Heart right ventricle (tissue), 16 donors: ENCODE results near the gene DNAJB7. TPM values are rescaled to one million over a fixed set of nuclear protein-coding genes. Genes with fewer than 3 reads are reported as not detected.
"Not testable (repeated sequence)": the region's sequence is repeated elsewhere in the genome, so short reads cannot be mapped to it uniquely, and the experiment has no call there.

Source experiments
- ATAC-seq, 8 donors: fragments of 200-7000 bp; cut with Tn5 transposase; one replicate each; pipeline ENCODE4 v1.9.1; 2020; ENCODE audit warnings: mild to moderate bottlenecking in 8 of 8, moderate library complexity in 8 of 8, moderate number of reproducible peaks in 1 of 8
- DNase-seq, 2 donors: peaks; one replicate each; pipeline ENCODE4 v3.0.0-alpha.2; 2020
- H3K27ac ChIP-seq, 10 donors: fragments of 200-600 bp; sonication (generic) in 2 of 10; one replicate each; pipeline versions ENCODE4 v1.5.0 to v1.8.0; 2020 to 2022; ENCODE audit warnings: mild to moderate bottlenecking in 3 of 10
- H3K27me3 ChIP-seq, 7 donors: fragments of 200-600 bp; one replicate each; pipeline ENCODE4 v1.8.0; 2021 to 2022; ENCODE audit warnings: mild to moderate bottlenecking in 2 of 7
- H3K36me3 ChIP-seq, 9 donors: fragments of 200-600 bp; sonication (generic) in 1 of 9; one replicate each; pipeline versions ENCODE4 v1.5.0 to v1.8.0; 2020 to 2022; ENCODE audit warnings: mild to moderate bottlenecking in 2 of 9
- H3K4me1 ChIP-seq, 9 donors: fragments of 200-600 bp; sonication (generic) in 1 of 9; one replicate each; pipeline versions ENCODE4 v1.5.0 to v1.8.0; 2020 to 2022; ENCODE audit warnings: mild to moderate bottlenecking in 4 of 9
- H3K4me3 ChIP-seq, 10 donors: fragments of 200-600 bp; sonication (generic) in 2 of 10; one replicate each; pipeline versions ENCODE4 v1.5.0 to v1.8.0; 2020 to 2022; ENCODE audit warnings: mild to moderate bottlenecking in 7 of 10, moderate library complexity in 2 of 10
- H3K9me3 ChIP-seq, 11 donors: fragments of 200-600 bp in 10 of 11; sonication (generic) in 2 of 11; one replicate each; pipeline versions ENCODE4 v1.5.0 to v1.8.0; 2013 to 2022; ENCODE audit warnings: mild to moderate bottlenecking in 2 of 11, control low read depth in 1 of 11, moderate library complexity in 1 of 11
- WGBS, 2 donors: extraction: QIAGEN DNeasy Blood & Tissue Kit; methylation state at CpG; one replicate each; pipeline ENCODE4 v1.1.7; 2013; ENCODE audit warnings: inconsistent platforms in 1 of 2; 5-methylcytosine and 5-hydroxymethylcytosine counted together
- intact Hi-C, 10 donors: fragments of 100-400 bp; cut with DNase I; formaldehyde crosslinking; loops; one replicate each; pipeline versions ENCODE4 v1.11.1 to v1.14.2; 2022
- polyA plus RNA-seq, 2 donors: library from polyadenylated mRNA; stranded (reverse); fragments of 200-250 nt; gene quantifications; one replicate each; pipeline ENCODE4 v1.2.3, GENCODE V29; 2013
- total RNA-seq, 10 donors: library from RNA; stranded (reverse); fragmentation: NEBNext Ultra II Directional in 3 of 10; extraction: Animal tissue kit (Norgen Biotek cat#: 25700) in 3 of 10; gene quantifications; one replicate each; pipeline versions ENCODE4 v1.2.1 to v1.2.4, GENCODE V29; 2021 to 2023
- TF ChIP-seq, protein P1 (sequence below), 9 donors: fragments of 200-600 bp; sonication (generic) in 2 of 9; IDR thresholded peaks; one replicate each; pipeline versions ENCODE4 v1.5.0 to v1.8.0; 2021 to 2022; ENCODE audit warnings: antibody characterized with exemption in 9 of 9, mild to moderate bottlenecking in 5 of 9, moderate library complexity in 1 of 9
- donor health status: Arrhythmogenic right ventricular cardiomyopathy.
- donor health status: ischemic (EF 13 %, LVEDD 7.1; RV severe dilation, severe dysfunction).
- donor health status: healthy with polysubstance abuse.
- donor health status: DM: no; HTN: yes; CAD: no.
- donor health status: DM: no; HTN: no; CAD: no.
- donor health status: ischemic (EF 25% LVEDD 6.9; RV normal size, moderate dysfunction).
- donor health status: ischemic (EF 25% LVEDD 5.7; RV mildly dilated, moderate dysfunction).
- donor health status: healthy.
- donor health status: DM: yes; HTN: yes; CAD: no.
- donor health status: Ischemic cardiomyopathy.
- donor health status: ischemic (EF 35%, LVEDD 5.7; RV mildly dilated, moderate dysfunction).
- donor health status: nonischemic (EF 11% LVEDD 7.7; RV severe dilation, severe dysfunction).
- donor health status: DM: yes; HTN: yes; CAD: no.
- donor health status: PGD.
- donor health status: ischemic (EF 29% LVEDD 5.4; RV normal size, mild dysfunction).
- donor health status: nonischemic (EF 23%, LVEDD 6.1; RV moderate dilation, normal function).

DNAJB7 gene
- total and polyA plus RNA-seq, 12 donors: not detected

DNA sequence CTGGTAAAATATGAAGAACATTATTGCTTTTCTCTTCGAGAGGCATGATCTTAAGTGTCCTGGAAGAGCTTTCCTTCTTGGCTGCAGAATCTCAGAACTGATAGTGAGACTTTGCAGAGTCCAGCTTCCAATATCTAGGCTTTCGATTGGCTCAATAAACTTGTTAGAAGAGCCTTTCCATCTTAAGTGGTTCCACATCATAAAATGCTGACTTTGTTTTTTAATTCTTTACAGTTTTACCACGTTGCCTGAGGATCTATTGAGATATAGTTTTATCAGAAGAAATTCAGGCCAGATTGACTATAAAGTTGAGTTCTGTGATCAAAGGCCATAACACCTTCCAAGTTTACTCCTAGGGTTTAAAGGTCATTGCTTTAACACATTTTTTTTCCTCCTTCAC lies 15.6 kb upstream of the DNAJB7 start:
- intact Hi-C loops: no loop called here
- no peak overlapping the region for H3K27ac ChIP-seq
- H3K27me3 ChIP-seq: no peaks in the 10 kb centered on the region
- peaks cover 0 to 92% (median 24%) of the 10 kb centered on the region in 9 donors for H3K36me3 ChIP-seq
- WGBS, 2 donors: 80 to 86% methylated on average over 3 of the region's 3 CpGs
- ATAC-seq (no peak), DNase-seq (no peak)
- no peak overlapping the region for H3K4me3 ChIP-seq
- TF ChIP-seq, protein P1, sequence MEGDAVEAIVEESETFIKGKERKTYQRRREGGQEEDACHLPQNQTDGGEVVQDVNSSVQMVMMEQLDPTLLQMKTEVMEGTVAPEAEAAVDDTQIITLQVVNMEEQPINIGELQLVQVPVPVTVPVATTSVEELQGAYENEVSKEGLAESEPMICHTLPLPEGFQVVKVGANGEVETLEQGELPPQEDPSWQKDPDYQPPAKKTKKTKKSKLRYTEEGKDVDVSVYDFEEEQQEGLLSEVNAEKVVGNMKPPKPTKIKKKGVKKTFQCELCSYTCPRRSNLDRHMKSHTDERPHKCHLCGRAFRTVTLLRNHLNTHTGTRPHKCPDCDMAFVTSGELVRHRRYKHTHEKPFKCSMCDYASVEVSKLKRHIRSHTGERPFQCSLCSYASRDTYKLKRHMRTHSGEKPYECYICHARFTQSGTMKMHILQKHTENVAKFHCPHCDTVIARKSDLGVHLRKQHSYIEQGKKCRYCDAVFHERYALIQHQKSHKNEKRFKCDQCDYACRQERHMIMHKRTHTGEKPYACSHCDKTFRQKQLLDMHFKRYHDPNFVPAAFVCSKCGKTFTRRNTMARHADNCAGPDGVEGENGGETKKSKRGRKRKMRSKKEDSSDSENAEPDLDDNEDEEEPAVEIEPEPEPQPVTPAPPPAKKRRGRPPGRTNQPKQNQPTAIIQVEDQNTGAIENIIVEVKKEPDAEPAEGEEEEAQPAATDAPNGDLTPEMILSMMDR (IDR thresholded peaks at IDR 0.05): no peak
- no peaks in the 10 kb centered on the region for H3K4me1 ChIP-seq
- H3K9me3 ChIP-seq: no peaks in the 10 kb centered on the region

DNA sequence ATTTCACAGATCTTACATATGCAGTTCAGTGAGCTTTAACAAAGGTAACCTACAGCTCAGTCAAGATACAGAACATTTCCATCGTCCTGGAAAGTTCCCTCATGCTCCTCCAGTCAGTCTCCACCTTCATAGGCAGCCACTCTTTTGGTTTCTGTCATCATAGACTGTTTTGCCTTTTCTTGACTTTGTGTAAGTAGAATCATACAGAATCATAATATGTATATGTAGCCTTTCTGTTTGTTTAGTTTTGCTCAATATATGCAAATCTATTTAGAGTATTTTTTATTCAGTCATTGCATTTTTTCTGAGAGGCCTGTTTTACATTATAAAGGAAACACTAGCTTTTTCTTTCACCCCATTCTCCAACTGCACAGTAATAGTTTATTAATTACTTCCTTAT lies 15.0 kb upstream of the DNAJB7 start:
- Histone ChIP-seq H3K9me3 (no peaks in the 10 kb centered on the region), H3K27ac (no peak overlapping the region), H3K4me1 (no peaks in the 10 kb centered on the region), H3K27me3 (no peaks in the 10 kb centered on the region), H3K4me3 (no peak overlapping the region), H3K36me3 (peaks cover 0 to 92% (median 18%) of the 10 kb centered on the region in 9 donors)
- ATAC-seq (no peak), DNase-seq (no peak)
- TF ChIP-seq, protein P1 (IDR thresholded peaks at IDR 0.05): no peak
- 64 to 67% methylated on average over 1 of the region's 1 CpG for WGBS, 2 donors
- intact Hi-C loops: no loop called here

DNA sequence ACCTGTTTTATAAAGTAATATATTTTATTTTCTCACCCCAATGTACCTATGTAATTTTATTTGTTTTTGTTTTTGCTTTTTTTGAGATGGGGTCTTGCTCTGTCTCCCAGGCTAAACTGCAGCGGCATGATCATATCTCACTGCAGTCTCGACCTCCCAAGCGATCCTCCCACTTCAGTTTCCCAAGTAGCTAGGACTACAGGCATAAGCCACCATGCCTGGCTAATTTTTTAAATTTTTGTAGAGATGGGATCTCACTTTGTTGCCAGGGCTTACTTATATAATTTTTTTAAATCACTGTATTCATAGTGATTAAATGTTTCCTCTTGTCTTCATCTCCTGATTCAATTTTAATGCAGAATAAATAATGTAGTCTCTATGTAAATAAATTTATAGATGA lies 13.2 kb upstream of the DNAJB7 start:
- Histone ChIP-seq H3K27me3 (no peaks in the 10 kb centered on the region), H3K4me3 (no peak overlapping the region), H3K4me1 (no peaks in the 10 kb centered on the region), H3K36me3 (peaks cover 0 to 94% (median 28%) of the 10 kb centered on the region in 9 donors), H3K27ac (no peak overlapping the region), H3K9me3 (no peaks in the 10 kb centered on the region)
- TF ChIP-seq, protein P1 (IDR thresholded peaks at IDR 0.05): no peak
- DNase-seq: no peak
- 95 to 97% methylated on average over 3 of the region's 3 CpGs for WGBS, 2 donors
- no peak for ATAC-seq
- intact Hi-C loops: no loop called here

DNA sequence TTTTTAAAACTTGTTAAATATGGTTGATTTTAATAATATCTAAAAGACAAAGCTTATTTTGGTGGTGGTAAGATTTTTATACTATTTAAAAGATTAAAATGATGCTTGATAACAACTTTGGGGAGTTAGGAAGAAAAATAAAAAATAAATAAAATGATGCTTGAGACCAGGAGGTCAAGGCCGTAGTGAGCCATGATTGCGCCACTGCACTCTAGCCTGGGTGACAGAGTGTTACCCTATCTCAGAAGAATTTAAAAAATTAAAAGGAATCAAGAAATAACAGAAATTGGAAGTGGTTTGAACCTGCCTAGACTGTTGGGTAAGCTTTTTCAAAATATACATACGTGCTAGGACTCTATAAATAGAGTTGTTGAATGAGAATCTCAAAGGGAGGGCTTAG lies 12.1 kb upstream of the DNAJB7 start:
- H3K9me3 ChIP-seq: no peaks in the 10 kb centered on the region
- H3K4me3 ChIP-seq: no peak overlapping the region
- H3K27ac ChIP-seq: no peak overlapping the region
- no peaks in the 10 kb centered on the region for H3K4me1 ChIP-seq
- TF ChIP-seq, protein P1 (IDR thresholded peaks at IDR 0.05): no peak
- no peaks in the 10 kb centered on the region for H3K27me3 ChIP-seq
- 96 to 97% methylated on average over 3 of the region's 3 CpGs for WGBS, 2 donors
- intact Hi-C loops: no loop called here
- ATAC-seq (no peak), DNase-seq (no peak)
- peaks cover 0 to 96% (median 29%) of the 10 kb centered on the region in 9 donors for H3K36me3 ChIP-seq

DNA sequence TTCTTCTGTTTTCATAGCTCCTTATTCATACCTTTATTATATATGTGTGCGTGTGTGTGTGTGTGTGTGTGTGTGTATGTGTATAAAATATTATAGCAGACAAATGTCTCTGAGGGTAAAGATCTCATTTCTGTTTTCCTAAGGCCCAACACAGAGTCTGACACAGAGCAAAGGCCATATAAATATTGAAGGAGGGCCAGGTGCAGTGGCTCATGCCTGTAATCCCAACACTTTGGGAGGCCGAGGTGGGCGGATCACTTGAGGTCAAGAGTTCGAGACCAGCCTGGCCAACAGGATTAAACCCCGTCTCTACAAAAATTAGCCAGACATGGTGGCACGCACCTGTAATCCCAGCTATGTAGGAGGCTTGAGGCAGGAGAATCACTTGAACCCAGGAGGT lies 6.5 kb upstream of the DNAJB7 start:
- 93 to 94% methylated on average over 6 of the region's 6 CpGs for WGBS, 2 donors
- intact Hi-C loops, ATAC-seq, H3K27me3 ChIP-seq, H3K4me3 ChIP-seq, H3K9me3 ChIP-seq, H3K27ac ChIP-seq, DNase-seq: not testable (repeated sequence)
- Histone ChIP-seq H3K4me1 (peaks cover 0 to 13% (median 0%) of the 10 kb centered on the region in 9 donors), H3K36me3 (peaks cover 0 to 48% (median 18%) of the 10 kb centered on the region in 9 donors)
